ENCODE results near the gene KBTBD4.

The KBTBD4 gene

GRCh38 chr11:47523490-47524225 lies 55.1 kb downstream of the KBTBD4 start:
- DNase-seq: no peak

Measured in hematopoietic multipotent progenitor cell treated with erythropoietin and hydrocortisone succinate and interleukin-3 and kit ligand, for 8 days (in vitro differentiated cells).